GM23338 (cell line): ENCODE data around the gene FAT1. TPM values are rescaled to one million over a fixed set of nuclear protein-coding genes. Genes with fewer than 3 reads are reported as not detected.

Experiments
- ATAC-seq: fragments of 200-7000 bp; cut with Tn5 transposase; 3 replicates; pipeline ENCODE4 v1.9.1; 2020
- DNase-seq: peaks from one replicate; pipeline ENCODE4 v3.0.0-alpha.2; 2015; ENCODE audit warnings: low spot score
- H2AFZ ChIP-seq: fragments of 200-600 bp; sonication (generic); 2 replicates; pipeline ENCODE4 v1.8.0; 2016; ENCODE audit warnings: antibody characterized with exemption, mild to moderate bottlenecking, moderate library complexity
- H3F3A ChIP-seq: fragments of 200-600 bp; sonication (generic); replicated peaks from 2 replicates; pipeline ENCODE4 v1.8.0; 2017; ENCODE audit warnings: antibody characterized with exemption, mixed run types, low read depth
- H3K27ac ChIP-seq: fragments of 200-600 bp; sonication (generic); 2 replicates; pipeline ENCODE4 v1.6.1; 2016; ENCODE audit warnings: low read depth
- H3K27me3 ChIP-seq: fragments of 200-600 bp; sonication (generic); 2 replicates; pipeline ENCODE4 v1.8.0; 2016; ENCODE audit warnings: mild to moderate bottlenecking, mixed run types, moderate library complexity; ENCODE audit not compliant: insufficient read depth
- H3K36me3 ChIP-seq: fragments of 200-600 bp; sonication (generic); 2 replicates; pipeline ENCODE4 v1.8.0; 2016; ENCODE audit warnings: mild to moderate bottlenecking; ENCODE audit not compliant: insufficient read depth
- H3K4me1 ChIP-seq: fragments of 200-600 bp; sonication (generic); 2 replicates; pipeline ENCODE4 v1.8.0; 2016; ENCODE audit warnings: mild to moderate bottlenecking, moderate library complexity; ENCODE audit not compliant: insufficient read depth
- H3K4me2 ChIP-seq: fragments of 200-600 bp; sonication (generic); 2 replicates; pipeline ENCODE4 v1.7.1; 2017; ENCODE audit warnings: mixed run types
- H3K4me3 ChIP-seq: fragments of 200-600 bp; sonication (generic); 2 replicates; pipeline ENCODE4 v1.6.1; 2016; ENCODE audit warnings: mixed run types
- H3K79me2 ChIP-seq: fragments of 200-600 bp; sonication (generic); replicated peaks from 2 replicates; pipeline ENCODE4 v1.8.0; 2017; ENCODE audit warnings: mild to moderate bottlenecking; ENCODE audit not compliant: insufficient read depth
- H3K9me2 ChIP-seq: fragments of 200-600 bp; sonication (generic); 2 replicates; pipeline ENCODE4 v1.8.0; 2017; ENCODE audit not compliant: insufficient read depth
- H4K20me1 ChIP-seq: fragments of 200-600 bp; sonication (generic); replicated peaks from 2 replicates; pipeline ENCODE4 v1.8.0; 2017; ENCODE audit warnings: mild to moderate bottlenecking; ENCODE audit not compliant: insufficient read depth
- H3K27ac Mint-ChIP-seq: 2 replicates; pipeline ENCODE4 v1.8.0; 2020; ENCODE audit warnings: inconsistent platforms, mild to moderate bottlenecking, moderate library complexity, mixed read lengths
- H3K27me3 Mint-ChIP-seq: 3 replicates; pipeline ENCODE4 v1.8.0; 2022; ENCODE audit warnings: low read depth, mild to moderate bottlenecking, moderate library complexity, mixed read lengths, inconsistent platforms; ENCODE audit not compliant: insufficient read depth, poor library complexity
- H3K36me3 Mint-ChIP-seq: 3 replicates; pipeline ENCODE4 v1.8.0; 2021; ENCODE audit warnings: low read depth, mild to moderate bottlenecking, inconsistent platforms, moderate library complexity, mixed read lengths
- H3K4me1 Mint-ChIP-seq: 3 replicates; pipeline ENCODE4 v1.8.0; 2020; ENCODE audit warnings: mild to moderate bottlenecking, inconsistent platforms, mixed read lengths
- H3K4me3 Mint-ChIP-seq: 3 replicates; pipeline ENCODE4 v1.8.0; 2021; ENCODE audit warnings: moderate library complexity, mild to moderate bottlenecking, inconsistent platforms, mixed read lengths
- H3K9me3 Mint-ChIP-seq: 3 replicates; pipeline ENCODE4 v1.8.0; 2020; ENCODE audit warnings: moderate library complexity, mild to moderate bottlenecking, inconsistent platforms, mixed read lengths
- NANOG ChIP-seq: IDR thresholded peaks from 2 replicates; pipeline ENCODE4 v1.6.1; 2016; ENCODE audit warnings: antibody characterized with exemption, borderline replicate concordance
- ZNF331 ChIP-seq: fragments of 250-450 bp; sonication (Bioruptor Pico); IDR thresholded peaks from 2 replicates; pipeline ENCODE4 v1.5.0; 2020; ENCODE audit warnings: low read depth, mild to moderate bottlenecking, moderate library complexity
- polyA plus RNA-seq: library from polyadenylated mRNA; unstranded; fragments of >200 nt; fragmentation: Nextera tagmentation; extraction: Ambion mirVana; gene quantifications from 2 replicates; pipeline ENCODE4 v1.2.1, GENCODE V29; 2016
- total RNA-seq: library from RNA; depleted of rRNA; stranded (reverse); fragments of >200 nt; shearing (Covaris generic); gene quantifications from 2 replicates; pipeline ENCODE4 v1.2.3, GENCODE V29; 2014
- TF ChIP-seq, protein P1 (sequence below): fragments of 250-450 bp; sonication (Bioruptor Pico); IDR thresholded peaks from 2 replicates; pipeline ENCODE4 v1.5.0; 2020; ENCODE audit warnings: mild to moderate bottlenecking, moderate library complexity
- TF ChIP-seq, protein P2 (sequence below), 2 experiments: fragments of 200-600 bp in 1 of 2; sonication (generic) in 1 of 2; conservative IDR thresholded peaks; 2 replicates each; pipeline versions ENCODE4 v1.5.1 to v1.6.1; 2016 to 2017; ENCODE audit warnings: antibody characterized with exemption in 2 of 2, low read depth in 2 of 2, mild to moderate bottlenecking in 2 of 2, moderate library complexity in 1 of 2

FAT1 gene
- total and polyA plus RNA-seq, 2 experiments from 2014 or later, result 37.6 to 137 TPM

GRCh38 chr4:186738421-186738820 lies 14.8 kb upstream of the FAT1 start:
- peaks cover 2% of the 10 kb centered on the region; the same call in 1 of the 3 replicates for H3K4me1 Mint-ChIP-seq
- Histone ChIP-seq H3K4me3 (no peak overlapping the region), H3K27ac (no peak overlapping the region), H2AFZ (no peak overlapping the region), H3F3A (no peaks in the 10 kb centered on the region), H3K9me2 (no peaks in the 10 kb centered on the region), H4K20me1 (no peaks in the 10 kb centered on the region), H3K4me2 (no peak overlapping the region), H3K27me3 (no peaks in the 10 kb centered on the region), H3K36me3 (no peaks in the 10 kb centered on the region), H3K79me2 (no peaks in the 10 kb centered on the region), H3K4me1 (no peaks in the 10 kb centered on the region)
- DNase-seq (no peak), ATAC-seq (no peak)
- no peak overlapping the region for H3K27ac Mint-ChIP-seq
- TF ChIP-seq NANOG, result no peak
- H3K36me3 Mint-ChIP-seq, result no peaks in the 10 kb centered on the region
- H3K9me3 Mint-ChIP-seq, result no peaks in the 10 kb centered on the region; the same call in 2 of the 3 replicates
- H3K27me3 Mint-ChIP-seq, result peaks cover 5% of the 10 kb centered on the region
- no peak overlapping the region for H3K4me3 Mint-ChIP-seq

GRCh38 chr4:186737427-186737826 lies 13.8 kb upstream of the FAT1 start:
- H3K4me3 Mint-ChIP-seq, result no peak overlapping the region
- no peak overlapping the region for H3K4me3 ChIP-seq
- no peaks in the 10 kb centered on the region for H3F3A ChIP-seq
- H3K4me1 Mint-ChIP-seq, result peaks cover 2% of the 10 kb centered on the region; the same call in 1 of the 3 replicates
- H3K27ac ChIP-seq, result no peak overlapping the region
- no peaks in the 10 kb centered on the region for H3K79me2 ChIP-seq
- H2AFZ ChIP-seq, result no peak overlapping the region
- TF ChIP-seq, protein P1, sequence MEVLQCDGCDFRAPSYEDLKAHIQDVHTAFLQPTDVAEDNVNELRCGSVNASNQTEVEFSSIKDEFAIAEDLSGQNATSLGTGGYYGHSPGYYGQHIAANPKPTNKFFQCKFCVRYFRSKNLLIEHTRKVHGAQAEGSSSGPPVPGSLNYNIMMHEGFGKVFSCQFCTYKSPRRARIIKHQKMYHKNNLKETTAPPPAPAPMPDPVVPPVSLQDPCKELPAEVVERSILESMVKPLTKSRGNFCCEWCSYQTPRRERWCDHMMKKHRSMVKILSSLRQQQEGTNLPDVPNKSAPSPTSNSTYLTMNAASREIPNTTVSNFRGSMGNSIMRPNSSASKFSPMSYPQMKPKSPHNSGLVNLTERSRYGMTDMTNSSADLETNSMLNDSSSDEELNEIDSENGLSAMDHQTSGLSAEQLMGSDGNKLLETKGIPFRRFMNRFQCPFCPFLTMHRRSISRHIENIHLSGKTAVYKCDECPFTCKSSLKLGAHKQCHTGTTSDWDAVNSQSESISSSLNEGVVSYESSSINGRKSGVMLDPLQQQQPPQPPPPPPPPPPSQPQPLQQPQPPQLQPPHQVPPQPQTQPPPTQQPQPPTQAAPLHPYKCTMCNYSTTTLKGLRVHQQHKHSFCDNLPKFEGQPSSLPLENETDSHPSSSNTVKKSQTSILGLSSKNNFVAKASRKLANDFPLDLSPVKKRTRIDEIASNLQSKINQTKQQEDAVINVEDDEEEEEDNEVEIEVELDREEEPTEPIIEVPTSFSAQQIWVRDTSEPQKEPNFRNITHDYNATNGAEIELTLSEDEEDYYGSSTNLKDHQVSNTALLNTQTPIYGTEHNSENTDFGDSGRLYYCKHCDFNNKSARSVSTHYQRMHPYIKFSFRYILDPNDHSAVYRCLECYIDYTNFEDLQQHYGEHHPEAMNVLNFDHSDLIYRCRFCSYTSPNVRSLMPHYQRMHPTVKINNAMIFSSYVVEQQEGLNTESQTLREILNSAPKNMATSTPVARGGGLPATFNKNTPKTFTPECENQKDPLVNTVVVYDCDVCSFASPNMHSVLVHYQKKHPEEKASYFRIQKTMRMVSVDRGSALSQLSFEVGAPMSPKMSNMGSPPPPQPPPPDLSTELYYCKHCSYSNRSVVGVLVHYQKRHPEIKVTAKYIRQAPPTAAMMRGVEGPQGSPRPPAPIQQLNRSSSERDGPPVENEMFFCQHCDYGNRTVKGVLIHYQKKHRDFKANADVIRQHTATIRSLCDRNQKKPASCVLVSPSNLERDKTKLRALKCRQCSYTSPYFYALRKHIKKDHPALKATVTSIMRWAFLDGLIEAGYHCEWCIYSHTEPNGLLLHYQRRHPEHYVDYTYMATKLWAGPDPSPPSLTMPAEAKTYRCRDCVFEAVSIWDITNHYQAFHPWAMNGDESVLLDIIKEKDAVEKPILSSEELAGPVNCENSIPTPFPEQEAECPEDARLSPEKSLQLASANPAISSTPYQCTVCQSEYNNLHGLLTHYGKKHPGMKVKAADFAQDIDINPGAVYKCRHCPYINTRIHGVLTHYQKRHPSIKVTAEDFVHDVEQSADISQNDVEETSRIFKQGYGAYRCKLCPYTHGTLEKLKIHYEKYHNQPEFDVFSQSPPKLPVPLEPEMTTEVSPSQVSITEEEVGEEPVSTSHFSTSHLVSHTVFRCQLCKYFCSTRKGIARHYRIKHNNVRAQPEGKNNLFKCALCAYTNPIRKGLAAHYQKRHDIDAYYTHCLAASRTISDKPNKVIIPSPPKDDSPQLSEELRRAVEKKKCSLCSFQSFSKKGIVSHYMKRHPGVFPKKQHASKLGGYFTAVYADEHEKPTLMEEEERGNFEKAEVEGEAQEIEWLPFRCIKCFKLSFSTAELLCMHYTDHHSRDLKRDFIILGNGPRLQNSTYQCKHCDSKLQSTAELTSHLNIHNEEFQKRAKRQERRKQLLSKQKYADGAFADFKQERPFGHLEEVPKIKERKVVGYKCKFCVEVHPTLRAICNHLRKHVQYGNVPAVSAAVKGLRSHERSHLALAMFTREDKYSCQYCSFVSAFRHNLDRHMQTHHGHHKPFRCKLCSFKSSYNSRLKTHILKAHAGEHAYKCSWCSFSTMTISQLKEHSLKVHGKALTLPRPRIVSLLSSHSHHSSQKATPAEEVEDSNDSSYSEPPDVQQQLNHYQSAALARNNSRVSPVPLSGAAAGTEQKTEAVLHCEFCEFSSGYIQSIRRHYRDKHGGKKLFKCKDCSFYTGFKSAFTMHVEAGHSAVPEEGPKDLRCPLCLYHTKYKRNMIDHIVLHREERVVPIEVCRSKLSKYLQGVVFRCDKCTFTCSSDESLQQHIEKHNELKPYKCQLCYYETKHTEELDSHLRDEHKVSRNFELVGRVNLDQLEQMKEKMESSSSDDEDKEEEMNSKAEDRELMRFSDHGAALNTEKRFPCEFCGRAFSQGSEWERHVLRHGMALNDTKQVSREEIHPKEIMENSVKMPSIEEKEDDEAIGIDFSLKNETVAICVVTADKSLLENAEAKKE (CRISPR knock-in tag), result peak; percentile 70; the same call in 1 of the 2 replicates
- no peak for TF ChIP-seq NANOG
- TF ChIP-seq ZNF331, result no peak
- TF ChIP-seq, protein P2, sequence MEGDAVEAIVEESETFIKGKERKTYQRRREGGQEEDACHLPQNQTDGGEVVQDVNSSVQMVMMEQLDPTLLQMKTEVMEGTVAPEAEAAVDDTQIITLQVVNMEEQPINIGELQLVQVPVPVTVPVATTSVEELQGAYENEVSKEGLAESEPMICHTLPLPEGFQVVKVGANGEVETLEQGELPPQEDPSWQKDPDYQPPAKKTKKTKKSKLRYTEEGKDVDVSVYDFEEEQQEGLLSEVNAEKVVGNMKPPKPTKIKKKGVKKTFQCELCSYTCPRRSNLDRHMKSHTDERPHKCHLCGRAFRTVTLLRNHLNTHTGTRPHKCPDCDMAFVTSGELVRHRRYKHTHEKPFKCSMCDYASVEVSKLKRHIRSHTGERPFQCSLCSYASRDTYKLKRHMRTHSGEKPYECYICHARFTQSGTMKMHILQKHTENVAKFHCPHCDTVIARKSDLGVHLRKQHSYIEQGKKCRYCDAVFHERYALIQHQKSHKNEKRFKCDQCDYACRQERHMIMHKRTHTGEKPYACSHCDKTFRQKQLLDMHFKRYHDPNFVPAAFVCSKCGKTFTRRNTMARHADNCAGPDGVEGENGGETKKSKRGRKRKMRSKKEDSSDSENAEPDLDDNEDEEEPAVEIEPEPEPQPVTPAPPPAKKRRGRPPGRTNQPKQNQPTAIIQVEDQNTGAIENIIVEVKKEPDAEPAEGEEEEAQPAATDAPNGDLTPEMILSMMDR (conservative IDR thresholded peaks at IDR 0.05; ENCODE audit: low read depth in 2 of 2), result peak in 1 of 2 experiments; percentile 38; a peak in 1 of 4 replicates
- no peaks in the 10 kb centered on the region; the same call in 2 of the 3 replicates for H3K9me3 Mint-ChIP-seq
- H3K27me3 ChIP-seq, result no peaks in the 10 kb centered on the region
- peaks cover 5% of the 10 kb centered on the region for H3K27me3 Mint-ChIP-seq
- no peaks in the 10 kb centered on the region for H3K4me1 ChIP-seq
- no peak overlapping the region for H3K4me2 ChIP-seq
- H3K36me3 Mint-ChIP-seq, result no peaks in the 10 kb centered on the region
- no peaks in the 10 kb centered on the region for H4K20me1 ChIP-seq
- peak; percentile 61 for ATAC-seq
- no peaks in the 10 kb centered on the region for H3K36me3 ChIP-seq
- H3K9me2 ChIP-seq, result no peaks in the 10 kb centered on the region
- no peak overlapping the region for H3K27ac Mint-ChIP-seq
- DNase-seq, result no peak
